SK-N-SH (cell line): ENCODE measurements around the gene RNLS.
A peak's percentile ranks its signal among the peaks of the same experiment; 100 is the strongest.

Experiments used
- EP300 ChIP-seq, 2 experiments: IDR thresholded peaks; 2 replicates each; pipeline versions ENCODE4 v1.4.0 to v1.6.1; 2012; ENCODE audit warnings: borderline replicate concordance in 1 of 2, low read depth in 1 of 2, low read length in 1 of 2
- JUND ChIP-seq: IDR thresholded peaks from 2 replicates; pipeline ENCODE4 v1.4.0; 2012
- NRF1 ChIP-seq: IDR thresholded peaks from 2 replicates; pipeline ENCODE4 v1.6.1; 2012; ENCODE audit warnings: low read depth, mild to moderate bottlenecking, low read length
- POLR2AphosphoS5 ChIP-seq: IDR thresholded peaks from 2 replicates; pipeline ENCODE4 v1.6.1; 2012; ENCODE audit warnings: low read depth, low read length
- SIN3A ChIP-seq: IDR thresholded peaks from 2 replicates; pipeline ENCODE4 v1.6.1; 2012; ENCODE audit warnings: low read depth, mild to moderate bottlenecking, low read length, moderate library complexity, borderline replicate concordance
- TAF1 ChIP-seq: IDR thresholded peaks from 2 replicates; pipeline ENCODE4 v1.6.1; 2012; ENCODE audit warnings: low read depth, mild to moderate bottlenecking, low read length, moderate library complexity, borderline replicate concordance
- TEAD4 ChIP-seq: IDR thresholded peaks from 2 replicates; pipeline ENCODE4 v1.4.0; 2012; ENCODE audit warnings: mild to moderate bottlenecking, borderline replicate concordance; ENCODE audit not compliant: insufficient read depth
- TF ChIP-seq, protein P1 (sequence below): IDR thresholded peaks from 2 replicates; pipeline ENCODE4 v1.6.1; 2012; ENCODE audit warnings: mild to moderate bottlenecking, low read depth, low read length, moderate library complexity
- TF ChIP-seq, protein P2 (sequence below): fragments of 200-600 bp; sonication (generic); IDR thresholded peaks from 2 replicates; pipeline ENCODE4 v1.6.1; 2017; ENCODE audit warnings: antibody characterized with exemption, mild to moderate bottlenecking, moderate library complexity
- TF ChIP-seq, protein P3 (sequence below): fragments of 150-350 bp; IDR thresholded peaks from 2 replicates; pipeline ENCODE4 v1.6.1; 2017; ENCODE audit warnings: antibody characterized with exemption, low read length, low read depth, borderline replicate concordance
- TF ChIP-seq, protein P4 (sequence below): IDR thresholded peaks from 2 replicates; pipeline ENCODE4 v1.4.0; 2012; ENCODE audit warnings: low read depth
- TF ChIP-seq, protein P5 (sequence below): IDR thresholded peaks from 2 replicates; pipeline ENCODE4 v1.4.0; 2012; ENCODE audit warnings: low read depth, borderline replicate concordance

DNA sequence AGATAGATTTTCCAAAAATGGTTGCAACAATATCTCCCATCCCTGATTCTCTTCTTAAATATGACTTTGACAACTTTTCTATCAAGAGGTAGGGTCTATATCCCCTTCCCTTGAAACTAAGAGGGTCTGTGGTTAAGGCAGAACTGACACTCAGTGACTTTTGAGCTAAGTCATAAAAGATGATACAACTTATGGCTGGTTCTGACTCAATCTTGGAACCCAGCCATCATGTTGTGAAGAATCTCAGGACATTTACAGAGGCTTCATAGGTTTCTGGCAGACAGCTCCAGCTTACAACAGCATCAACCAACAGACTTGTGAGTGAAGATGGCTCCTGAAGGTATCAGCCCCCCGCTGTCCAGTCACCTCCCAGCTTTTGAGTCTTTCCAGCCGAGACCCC lies 203.5 kb downstream of the RNLS start:
- 0 out of 2 replicates have a peak, but pooled peaks have one; percentile 4 for TF ChIP-seq JUND
- TF ChIP-seq POLR2AphosphoS5 = no peak
- TF ChIP-seq, protein P1, sequence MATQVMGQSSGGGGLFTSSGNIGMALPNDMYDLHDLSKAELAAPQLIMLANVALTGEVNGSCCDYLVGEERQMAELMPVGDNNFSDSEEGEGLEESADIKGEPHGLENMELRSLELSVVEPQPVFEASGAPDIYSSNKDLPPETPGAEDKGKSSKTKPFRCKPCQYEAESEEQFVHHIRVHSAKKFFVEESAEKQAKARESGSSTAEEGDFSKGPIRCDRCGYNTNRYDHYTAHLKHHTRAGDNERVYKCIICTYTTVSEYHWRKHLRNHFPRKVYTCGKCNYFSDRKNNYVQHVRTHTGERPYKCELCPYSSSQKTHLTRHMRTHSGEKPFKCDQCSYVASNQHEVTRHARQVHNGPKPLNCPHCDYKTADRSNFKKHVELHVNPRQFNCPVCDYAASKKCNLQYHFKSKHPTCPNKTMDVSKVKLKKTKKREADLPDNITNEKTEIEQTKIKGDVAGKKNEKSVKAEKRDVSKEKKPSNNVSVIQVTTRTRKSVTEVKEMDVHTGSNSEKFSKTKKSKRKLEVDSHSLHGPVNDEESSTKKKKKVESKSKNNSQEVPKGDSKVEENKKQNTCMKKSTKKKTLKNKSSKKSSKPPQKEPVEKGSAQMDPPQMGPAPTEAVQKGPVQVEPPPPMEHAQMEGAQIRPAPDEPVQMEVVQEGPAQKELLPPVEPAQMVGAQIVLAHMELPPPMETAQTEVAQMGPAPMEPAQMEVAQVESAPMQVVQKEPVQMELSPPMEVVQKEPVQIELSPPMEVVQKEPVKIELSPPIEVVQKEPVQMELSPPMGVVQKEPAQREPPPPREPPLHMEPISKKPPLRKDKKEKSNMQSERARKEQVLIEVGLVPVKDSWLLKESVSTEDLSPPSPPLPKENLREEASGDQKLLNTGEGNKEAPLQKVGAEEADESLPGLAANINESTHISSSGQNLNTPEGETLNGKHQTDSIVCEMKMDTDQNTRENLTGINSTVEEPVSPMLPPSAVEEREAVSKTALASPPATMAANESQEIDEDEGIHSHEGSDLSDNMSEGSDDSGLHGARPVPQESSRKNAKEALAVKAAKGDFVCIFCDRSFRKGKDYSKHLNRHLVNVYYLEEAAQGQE = no peak
- TF ChIP-seq, protein P2, sequence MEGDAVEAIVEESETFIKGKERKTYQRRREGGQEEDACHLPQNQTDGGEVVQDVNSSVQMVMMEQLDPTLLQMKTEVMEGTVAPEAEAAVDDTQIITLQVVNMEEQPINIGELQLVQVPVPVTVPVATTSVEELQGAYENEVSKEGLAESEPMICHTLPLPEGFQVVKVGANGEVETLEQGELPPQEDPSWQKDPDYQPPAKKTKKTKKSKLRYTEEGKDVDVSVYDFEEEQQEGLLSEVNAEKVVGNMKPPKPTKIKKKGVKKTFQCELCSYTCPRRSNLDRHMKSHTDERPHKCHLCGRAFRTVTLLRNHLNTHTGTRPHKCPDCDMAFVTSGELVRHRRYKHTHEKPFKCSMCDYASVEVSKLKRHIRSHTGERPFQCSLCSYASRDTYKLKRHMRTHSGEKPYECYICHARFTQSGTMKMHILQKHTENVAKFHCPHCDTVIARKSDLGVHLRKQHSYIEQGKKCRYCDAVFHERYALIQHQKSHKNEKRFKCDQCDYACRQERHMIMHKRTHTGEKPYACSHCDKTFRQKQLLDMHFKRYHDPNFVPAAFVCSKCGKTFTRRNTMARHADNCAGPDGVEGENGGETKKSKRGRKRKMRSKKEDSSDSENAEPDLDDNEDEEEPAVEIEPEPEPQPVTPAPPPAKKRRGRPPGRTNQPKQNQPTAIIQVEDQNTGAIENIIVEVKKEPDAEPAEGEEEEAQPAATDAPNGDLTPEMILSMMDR = no peak
- TF ChIP-seq NRF1 = no peak
- no peak for TF ChIP-seq EP300 (IDR thresholded peaks at IDR 0.05; ENCODE audit: borderline replicate concordance in 1 of 2, low read depth in 1 of 2, low read length in 1 of 2)
- no peak for TF ChIP-seq SIN3A
- TF ChIP-seq TEAD4 = no peak
- TF ChIP-seq TAF1 = no peak
- TF ChIP-seq, protein P3, sequence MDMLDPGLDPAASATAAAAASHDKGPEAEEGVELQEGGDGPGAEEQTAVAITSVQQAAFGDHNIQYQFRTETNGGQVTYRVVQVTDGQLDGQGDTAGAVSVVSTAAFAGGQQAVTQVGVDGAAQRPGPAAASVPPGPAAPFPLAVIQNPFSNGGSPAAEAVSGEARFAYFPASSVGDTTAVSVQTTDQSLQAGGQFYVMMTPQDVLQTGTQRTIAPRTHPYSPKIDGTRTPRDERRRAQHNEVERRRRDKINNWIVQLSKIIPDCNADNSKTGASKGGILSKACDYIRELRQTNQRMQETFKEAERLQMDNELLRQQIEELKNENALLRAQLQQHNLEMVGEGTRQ = no peak
- TF ChIP-seq, protein P4, sequence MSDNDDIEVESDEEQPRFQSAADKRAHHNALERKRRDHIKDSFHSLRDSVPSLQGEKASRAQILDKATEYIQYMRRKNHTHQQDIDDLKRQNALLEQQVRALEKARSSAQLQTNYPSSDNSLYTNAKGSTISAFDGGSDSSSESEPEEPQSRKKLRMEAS = no peak
- TF ChIP-seq, protein P5, sequence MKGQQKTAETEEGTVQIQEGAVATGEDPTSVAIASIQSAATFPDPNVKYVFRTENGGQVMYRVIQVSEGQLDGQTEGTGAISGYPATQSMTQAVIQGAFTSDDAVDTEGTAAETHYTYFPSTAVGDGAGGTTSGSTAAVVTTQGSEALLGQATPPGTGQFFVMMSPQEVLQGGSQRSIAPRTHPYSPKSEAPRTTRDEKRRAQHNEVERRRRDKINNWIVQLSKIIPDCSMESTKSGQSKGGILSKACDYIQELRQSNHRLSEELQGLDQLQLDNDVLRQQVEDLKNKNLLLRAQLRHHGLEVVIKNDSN = no peak
